CD4-positive, alpha-beta T cell treated with Interleukin-6 for 4 hours (primary cell): ENCODE data around the gene STAM.
"Not testable (repeated sequence)": the region's sequence is repeated elsewhere in the genome, so short reads cannot be mapped to it uniquely, and the experiment has no call there.

Experiments used
- DNase-seq: peaks from one replicate; pipeline ENCODE4 v3.0.0-alpha.2; 2020; ENCODE audit warnings: mixed read lengths

Gene STAM

DNA sequence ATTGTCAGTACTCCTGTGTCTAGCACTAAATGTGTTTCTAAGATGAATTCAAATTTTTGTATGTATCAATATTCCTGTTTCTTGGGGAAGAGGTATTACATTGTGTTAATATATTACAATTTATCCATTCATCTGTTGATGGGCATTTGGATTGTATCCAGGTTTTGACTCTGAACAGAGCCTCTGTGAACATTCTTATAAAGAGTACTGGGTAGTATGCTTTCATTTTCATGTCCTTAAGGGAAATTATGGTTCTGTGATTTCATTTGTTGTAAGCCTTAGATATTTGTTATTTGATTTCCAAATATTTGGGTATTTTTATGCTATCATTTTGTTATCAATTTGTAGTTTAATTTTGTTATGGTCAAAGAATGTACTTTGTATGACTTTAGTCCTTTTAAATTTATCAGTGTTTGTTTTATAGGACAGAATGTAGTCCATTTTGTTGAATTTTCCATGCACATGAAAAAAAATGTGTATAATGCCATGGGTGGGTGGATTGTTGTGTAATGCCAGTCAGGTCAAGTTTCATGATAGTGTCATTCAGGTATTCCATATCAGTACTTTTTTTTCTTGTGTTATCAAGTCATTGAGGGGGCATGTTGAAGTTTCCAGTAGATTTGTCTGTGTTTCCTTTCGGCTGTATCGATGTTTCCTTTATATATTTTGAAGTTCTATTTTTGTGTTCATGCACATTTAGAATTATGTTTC is 38.4 kb downstream of the STAM start:
- DNase-seq: no peak

DNA sequence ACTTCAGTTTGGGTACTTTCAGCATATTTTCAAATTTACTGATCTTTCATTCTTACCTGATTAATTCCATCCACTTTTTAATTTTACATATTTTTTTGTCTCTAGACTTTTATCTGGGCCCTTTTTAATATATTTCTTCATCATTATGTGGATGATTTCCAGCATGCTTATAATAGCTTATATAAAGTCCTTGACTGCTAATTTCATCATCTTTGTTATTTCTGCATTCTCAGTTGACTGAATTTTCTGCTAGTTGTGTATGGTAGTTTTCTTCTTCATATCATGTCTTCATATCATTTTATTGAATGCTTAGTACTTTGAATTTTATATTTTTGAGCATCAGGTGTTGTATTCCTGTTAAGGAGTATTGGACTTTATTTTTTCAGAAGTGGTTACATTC is 39.6 kb downstream of the STAM start:
- no peak for DNase-seq

DNA sequence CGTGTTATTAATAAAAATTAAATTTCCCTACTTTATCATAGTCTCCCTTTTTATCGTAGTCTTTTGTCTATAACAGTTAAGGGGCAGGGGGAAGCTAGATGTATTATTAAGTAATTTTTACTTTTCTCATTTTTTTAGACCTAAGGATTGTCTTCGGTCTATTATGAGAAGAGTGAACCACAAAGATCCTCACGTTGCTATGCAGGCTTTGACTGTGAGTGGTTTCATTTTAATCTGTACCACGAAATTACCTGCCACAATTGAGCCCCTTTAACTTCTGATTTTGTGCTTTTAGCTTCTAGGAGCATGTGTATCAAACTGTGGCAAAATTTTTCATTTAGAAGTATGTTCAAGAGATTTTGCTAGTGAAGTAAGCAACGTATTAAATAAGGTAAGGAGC is 40.6 kb downstream of the STAM start:
- no peak for DNase-seq

DNA sequence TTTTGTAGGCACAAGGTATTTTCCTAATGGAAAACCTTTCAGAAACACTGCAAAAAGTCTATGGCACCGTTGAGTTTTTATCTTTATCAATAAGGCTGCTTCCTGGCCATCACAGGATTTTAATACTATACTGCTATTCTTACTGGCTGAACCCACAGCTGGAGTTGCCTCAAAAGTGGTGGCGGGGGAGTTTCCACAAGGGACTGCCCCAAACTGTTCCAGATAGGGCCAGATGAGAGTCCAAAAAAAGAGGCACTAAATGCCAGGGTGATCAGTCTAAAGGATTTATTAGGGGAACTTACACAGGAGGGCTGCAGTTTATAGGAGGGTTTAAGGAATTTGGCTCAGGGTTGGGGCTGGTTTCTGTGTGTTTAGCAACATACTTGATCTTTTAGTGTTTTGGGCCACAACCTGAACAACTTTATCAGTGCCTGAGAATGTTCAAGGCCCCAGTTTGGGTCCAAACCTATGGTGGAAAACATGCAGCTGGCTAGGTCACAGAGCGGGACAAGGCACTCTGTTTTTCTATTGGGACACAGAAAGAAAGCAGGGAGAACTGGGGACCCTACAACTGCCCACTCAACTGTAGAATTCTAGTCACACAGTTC is 41.4 kb downstream of the STAM start:
- no peak for DNase-seq

DNA sequence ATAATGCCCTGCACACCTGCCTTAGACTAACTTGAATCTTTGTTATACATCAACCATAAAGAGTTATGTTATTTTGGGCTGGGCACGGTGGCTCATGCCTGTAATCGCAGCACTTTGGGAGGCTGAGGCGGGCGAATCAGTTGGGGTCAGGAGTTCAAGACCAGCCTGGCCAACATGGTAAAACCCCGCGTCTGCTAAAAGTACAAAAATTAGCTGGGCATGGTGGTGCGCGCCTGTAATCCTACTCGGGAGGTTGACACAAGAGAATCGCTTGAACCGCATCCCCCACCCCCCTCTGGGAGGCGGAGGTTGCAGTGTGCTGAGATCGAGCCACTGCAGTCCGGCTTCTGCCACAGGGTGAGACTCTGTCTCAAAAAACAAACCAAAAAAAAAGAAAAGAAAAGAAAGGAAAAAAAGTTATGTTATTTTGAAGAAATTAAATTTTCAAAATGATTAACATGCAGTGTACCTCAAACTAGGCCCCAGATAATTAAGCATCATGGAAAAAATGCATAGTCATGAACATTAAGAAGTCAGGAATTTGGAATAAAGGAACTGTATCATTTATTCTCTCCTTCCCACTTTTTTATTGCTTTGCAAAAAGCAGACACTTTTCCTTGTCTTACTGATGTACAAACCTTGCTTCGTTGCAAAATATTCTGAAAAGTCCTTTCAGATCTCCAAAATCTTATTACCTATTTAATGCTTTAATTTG is 43.3 kb downstream of the STAM start:
- DNase-seq: no peak

DNA sequence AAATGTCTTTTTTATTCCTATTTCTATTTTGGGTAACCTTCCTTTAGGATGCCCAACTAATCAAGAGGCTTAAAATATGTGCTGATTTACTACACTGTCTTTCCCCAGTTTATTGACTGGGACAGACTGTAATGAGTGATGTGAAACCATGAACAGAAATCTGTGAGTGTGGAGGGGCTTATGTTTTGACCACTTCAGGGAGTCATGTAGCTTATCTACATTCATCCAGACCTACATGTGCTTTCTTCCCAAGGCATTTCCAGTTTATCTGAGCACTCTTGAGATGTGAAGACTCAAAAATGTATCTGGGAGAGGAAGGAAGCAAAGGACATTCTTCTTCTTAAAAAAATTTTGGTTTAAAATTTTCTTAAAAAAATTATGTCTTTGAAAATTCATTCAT is 45.2 kb downstream of the STAM start:
- DNase-seq: no peak

DNA sequence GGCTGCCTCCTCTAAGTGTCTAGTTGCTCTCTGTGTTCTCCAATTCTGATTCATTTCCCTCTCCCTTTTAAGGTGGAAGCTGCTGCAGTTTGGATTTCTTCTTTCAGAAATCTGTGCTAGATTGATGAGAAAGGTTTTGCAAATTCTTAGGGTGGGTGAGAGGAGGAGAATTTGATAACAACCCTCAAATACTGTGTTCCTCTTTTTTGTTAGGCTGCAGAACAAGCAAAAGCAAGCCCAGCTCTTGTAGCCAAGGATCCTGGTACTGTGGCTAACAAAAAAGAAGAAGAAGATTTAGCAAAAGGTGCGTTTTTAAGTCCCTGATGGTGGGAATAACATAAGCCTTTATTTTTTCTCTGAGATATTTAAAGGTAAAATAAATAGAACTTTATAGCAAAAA is 49.1 kb downstream of the STAM start:
- no peak for DNase-seq

DNA sequence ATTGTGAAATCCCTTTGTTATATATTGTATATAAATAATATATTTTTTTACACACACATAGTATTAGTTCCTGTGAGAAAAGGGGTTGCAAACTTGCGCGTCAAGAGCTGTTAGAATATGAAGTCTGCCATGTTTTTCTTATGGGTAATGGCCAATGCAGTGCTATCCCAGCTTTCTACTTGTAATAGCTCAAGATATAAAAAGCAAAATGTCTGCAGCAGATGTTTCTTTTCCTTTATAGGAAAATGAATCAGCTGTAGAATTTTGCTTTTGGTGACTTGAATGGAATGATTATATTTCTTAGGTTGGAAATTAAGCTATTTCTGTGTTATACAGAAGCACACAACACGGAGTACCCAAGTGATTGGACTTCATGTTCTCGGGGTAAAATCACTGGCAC is 54.7 kb downstream of the STAM start:
- DNase-seq: no peak

DNA sequence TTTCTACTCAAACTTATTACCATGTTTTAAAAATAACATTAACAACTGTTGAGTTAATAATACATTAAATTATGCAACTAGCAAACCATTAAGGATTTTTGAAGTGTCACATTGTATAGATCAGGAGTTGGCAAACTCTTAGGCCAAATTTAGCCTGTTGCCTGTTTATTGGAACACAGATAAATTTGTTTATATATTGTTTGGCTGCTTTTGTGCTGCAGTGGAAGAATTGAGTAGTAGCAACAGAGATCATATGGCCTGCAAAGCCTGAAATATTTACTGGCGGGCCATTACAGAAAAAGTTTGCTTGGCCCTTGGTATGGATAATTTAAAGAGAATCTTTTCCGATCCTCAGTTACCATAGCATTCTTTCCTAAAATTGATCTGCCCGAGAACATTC is 57.4 kb downstream of the STAM start:
- DNase-seq: no peak

DNA sequence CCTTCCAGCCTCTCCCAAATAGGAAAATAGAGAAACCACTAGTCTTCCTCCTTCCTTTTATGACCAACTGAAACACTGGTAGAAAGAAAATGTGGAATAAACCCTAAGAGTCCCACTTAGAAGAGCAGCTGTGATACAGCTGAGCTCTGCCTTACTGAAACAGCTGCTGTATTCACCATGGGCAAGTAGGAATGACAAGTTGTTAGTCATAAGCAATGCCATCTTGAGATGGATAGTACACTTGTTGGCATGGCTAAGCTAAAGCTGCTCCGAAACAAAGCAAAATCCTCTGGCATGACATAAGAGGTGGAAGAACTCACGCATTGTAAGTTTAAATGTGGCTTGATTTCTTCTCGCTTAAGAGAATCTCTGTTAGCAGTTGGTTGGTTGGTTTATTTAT is 59.8 kb downstream of the STAM start:
- DNase-seq: no peak

DNA sequence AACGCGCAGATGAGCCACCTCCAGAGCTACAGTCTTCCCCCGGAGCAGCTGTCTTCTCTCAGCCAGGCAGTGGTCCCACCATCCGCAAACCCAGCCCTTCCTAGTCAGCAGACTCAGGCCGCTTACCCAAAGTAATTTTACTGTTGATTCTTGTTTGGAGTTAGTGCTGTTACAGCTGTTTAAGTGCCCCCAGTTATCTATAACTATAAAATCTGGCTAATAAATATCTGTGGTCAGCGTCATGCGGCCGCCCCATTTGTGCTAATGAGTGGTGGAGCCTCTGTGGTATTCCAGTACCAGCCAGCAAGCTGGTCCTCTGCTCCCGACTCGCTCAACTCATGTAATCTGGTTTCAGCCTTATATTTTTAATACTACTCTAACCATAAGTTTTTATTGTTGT is 64.9 kb downstream of the STAM start:
- DNase-seq: no peak

DNA sequence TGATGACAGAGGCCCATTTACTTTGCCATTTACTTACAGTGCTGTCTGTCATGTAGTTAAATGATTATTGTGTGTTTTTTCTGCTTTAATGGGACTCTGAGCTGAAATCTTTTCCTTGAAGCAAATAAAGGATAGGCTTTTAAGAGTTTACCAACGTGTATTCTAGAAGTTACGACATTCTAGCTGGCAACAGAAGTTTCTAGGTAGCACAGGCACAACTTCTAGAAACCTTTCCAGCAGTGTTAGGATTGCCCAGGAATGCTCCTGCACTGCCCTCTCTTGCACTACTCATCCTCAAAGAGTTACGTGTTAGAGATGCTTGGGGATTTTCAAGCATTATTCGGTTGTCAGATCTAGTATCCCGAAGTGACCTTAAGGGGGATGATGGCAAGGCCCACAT is 65.5 kb downstream of the STAM start:
- DNase-seq: no peak

DNA sequence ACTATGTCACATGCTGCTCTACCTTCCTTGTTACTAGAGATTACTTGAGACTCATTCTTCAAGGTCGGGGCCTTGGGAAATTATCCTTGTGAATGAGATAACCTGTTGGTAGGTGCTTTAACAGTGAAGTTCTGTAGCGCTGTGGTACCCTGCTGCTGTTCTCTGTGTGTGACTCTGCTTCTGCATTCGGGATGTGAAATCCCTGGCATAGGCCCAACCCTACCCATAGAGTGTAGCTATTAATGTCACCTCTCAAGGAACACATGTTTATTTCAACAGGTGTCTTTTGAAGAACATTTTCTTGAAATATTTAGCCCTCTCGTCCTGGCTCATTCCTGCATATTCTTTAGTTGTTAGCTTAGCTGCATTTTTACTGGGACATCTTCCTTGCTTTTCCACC is 66.2 kb downstream of the STAM start:
- no peak for DNase-seq

DNA sequence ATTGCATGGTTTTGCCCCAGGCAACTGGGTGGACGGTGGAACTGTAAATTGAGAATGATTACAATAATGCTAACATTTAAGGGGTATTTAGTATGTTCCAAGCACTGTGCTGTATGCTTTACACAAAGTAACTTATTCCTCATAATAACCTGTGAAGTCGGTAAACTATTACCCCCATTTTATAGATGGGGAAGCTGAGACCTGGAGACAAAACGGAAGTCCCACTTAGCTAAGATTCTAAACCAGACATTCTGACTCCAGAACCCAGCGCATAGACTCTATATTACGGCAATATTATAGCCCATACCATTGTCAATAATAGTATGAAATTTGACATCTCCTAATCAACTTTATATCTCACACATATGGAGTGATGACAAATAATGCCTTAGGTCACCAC is 68.1 kb downstream of the STAM start:
- DNase-seq: no peak

DNA sequence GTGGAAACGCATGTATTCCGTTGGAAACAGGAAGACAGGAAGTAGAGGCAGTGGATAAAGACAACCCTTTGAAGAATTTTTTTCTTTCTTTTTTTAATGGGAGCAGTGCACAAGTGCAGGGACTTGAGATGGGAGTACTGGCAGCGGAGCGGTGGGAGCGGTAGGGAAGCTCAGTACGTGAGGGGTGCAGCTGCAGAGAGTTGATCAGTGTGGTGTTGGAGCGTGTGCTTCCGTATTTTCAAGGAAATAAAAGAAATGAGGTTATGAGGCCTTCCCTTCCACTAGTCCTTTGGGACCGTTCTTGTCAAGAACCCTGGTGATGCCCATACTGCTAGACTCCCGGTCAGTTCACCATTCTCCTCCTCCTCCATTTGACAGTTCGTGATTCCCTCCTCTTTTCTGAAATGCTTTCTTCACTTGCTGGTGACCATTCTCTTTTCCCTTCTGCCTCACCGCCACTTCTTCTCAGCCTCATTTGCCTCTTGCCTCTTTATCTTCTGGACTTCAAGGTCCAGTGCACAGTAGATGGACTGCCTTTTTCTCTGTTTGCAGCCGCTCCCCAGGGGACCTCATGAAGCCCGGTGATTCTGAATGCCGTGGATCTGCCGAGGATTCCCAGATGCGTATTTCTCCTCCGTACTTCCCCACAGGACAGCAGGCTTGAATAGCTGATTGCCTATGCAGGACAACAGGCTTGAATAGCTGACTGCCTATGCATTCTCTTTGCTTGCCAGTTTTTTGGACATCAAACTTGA is 68.9 kb downstream of the STAM start:
- DNase-seq: no peak

DNA sequence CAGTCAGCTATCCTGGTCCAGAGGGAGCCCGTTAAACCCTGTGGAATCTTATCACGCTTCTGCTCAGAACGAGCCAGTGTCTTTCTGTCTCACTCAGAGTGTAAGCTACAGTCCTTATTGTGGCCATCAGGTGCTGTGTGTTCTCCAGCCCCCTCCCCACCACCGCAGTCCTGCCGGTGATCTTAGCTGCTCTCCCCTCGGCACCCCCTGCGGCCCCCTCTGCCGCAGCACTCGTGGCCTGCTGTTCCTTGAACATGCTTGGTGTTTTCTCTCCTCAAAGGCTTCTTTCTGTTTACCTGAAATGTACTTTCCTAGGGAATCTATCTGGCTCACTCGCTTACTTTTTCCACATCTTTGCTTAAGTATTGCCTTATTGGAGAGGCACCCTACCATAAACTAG is 69.8 kb downstream of the STAM start:
- no peak for DNase-seq

DNA sequence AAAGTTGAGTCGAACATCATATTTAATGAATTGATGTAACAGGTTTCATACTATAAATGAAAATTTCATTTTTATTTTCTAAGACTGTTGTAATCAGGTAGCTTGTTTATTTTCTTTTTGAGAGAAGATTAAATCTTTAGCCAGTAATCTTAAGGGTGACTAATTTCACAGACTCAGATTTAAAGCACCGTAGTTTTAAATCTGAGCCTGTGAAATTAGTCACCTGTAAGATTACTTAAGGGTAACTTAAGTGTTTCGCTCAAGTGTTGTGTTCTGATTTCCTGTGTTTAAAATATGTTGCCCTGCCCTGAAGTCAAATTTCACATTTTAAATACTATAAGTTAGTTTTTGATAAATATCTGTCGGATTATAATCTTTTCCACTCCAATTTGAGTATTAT is 72.2 kb downstream of the STAM start:
- no peak for DNase-seq

DNA sequence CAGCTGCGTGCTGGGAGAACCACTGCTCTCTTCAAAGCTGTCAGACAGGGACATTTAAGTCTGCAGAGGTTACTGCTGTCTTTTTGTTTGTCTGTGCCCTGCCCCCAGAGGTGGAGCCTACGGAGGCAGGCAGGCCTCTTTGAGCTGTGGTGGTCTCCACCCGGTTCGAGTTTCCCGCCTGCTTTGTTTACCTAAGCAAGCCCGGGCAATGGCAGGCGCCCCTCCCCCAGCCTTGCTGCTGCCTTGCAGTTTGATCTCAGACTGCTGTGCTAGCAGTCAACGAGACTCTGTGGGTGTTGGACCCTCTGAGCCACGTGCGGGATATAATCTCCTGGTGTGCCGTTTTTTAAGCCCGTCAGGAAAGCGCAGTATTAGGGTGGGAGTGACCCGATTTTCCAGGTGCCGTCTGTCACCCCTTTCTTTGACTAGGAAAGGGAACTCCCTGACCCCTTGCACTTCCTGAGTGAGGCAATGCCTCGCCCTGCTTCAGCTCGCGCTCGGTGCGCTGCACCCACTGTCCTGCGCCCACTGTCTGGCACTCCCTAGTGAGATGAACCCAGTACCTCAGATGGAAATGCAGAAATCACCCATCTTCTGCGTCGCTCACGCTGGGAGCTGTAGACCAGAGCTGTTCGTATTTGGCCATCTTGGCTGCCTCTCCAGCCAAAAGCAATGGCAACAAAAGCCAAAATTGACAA is 78.5 kb downstream of the STAM start:
- not testable (repeated sequence) for DNase-seq

DNA sequence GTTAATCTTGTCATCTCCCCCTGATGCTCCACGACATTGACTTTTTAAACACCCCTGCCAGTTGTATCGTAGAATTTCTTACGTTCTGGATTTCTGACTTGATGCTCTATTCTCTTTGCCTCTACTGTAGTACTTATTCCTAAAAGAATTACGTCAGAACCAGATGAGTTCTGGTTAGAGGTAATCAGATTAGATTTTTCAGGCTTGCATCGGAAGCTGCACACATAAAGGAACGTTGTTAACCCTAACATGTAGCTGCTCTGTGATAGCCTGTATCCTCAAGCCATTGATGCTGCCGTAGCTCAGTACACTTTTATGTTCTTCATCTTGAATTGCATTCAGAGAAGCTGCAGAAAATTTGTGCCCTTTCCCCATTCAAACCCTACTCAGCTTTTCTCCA is 81.8 kb downstream of the STAM start:
- DNase-seq: no peak

DNA sequence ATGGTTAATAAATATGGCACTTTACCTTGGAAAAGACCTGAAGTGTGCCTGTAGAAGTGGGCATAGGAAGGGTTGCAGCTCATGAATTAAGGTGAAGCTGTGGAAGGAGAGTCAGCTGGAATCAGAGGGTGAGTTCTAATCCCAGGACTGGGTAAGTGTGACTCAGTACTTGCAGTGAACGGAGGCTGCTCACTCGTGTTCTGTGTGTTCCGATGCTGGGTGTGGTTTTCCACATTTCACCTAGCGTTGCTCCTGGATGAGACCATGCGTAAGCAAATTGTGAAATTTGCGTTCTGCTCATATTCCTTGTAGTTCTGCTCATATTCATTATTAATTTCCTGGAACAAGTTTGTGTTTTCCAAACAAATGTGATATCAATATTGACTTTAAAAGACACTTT is 85.7 kb downstream of the STAM start:
- no peak for DNase-seq

DNA sequence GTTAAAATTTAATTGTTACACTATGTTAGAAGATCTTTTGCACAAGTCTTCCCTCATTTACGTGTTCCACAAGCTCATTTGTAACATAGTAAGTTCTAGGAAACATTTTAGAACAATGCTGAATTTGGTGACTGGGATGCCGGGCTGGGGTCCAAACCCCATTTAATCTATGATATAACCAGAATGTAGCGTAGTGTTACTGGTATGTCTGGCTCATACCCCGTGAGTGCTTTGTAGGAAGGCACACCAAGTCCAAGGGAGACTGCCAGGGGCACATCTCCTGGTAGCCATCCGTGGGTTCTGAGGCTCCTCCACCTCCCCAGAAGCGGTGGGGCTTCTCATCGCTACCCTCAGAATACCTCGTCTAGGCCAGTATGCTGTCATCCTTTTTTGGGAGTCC is 86.7 kb downstream of the STAM start:
- DNase-seq: no peak

DNA sequence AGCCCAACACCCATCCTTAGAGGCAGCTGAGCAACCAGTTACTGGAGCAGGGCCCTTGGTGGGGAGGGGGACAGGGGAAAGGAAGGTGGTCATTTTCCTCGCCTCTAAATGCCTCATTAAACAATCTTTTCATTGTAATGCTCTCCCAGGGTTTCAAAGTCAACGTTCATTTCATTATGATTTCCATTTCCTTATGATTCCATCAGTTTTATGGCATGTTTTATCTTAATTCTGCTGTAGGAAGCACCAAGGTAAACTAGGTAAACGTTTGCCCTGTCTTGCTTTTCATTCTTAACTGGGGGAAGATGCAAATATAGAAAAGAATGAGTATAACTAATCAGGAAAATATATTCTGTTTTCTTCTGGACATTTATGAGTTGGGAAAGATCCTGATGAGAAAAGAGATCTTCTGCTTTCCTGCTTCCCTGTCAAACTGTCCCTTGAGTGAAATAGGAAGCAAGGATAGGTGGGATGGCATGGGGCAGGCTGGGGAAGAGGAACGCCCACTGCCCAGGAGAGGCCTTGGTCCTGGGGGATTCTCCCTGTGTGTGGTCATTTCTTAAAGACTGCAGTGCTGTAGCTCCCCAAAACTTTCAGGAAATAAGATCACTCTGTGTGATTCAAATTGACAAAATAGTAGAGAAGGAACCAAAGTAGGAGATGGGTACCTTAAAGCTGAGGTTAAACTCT is 87.5 kb downstream of the STAM start:
- no peak for DNase-seq

DNA sequence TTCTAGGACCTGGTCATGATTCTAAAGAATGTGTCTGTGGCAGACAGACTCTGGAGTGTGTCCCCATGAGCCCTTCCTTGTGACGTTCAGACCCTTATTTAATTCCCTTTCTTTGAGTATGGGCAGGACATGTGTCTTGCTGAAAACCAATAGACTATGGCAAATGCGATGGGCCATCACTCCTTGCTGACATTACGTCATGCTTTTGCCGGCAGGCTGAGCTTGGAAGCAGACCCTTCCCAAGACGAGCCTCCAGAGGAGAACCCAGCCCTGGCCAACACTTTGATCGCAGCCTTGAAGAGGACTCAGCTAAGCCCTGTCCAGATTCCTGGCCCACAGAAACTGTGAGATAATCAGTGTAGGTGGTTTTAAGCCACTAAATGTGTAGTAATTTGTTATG is 89.7 kb downstream of the STAM start:
- no peak for DNase-seq
